Omental fat pad (tissue), 4 donors: ENCODE data around the gene HDGFL3. TPM values are rescaled to one million over a fixed set of nuclear protein-coding genes. Genes with fewer than 3 reads are reported as not detected.

ENCODE experiments used
- ATAC-seq: fragments of 150-250 bp; one replicate; pipeline ENCODE4 v1.9.1; 2016; ENCODE audit warnings: mild to moderate bottlenecking, moderate library complexity; ENCODE audit not compliant: low FRiP score
- DNase-seq: peaks from one replicate; pipeline ENCODE4 v3.0.0-alpha.2; 2019; ENCODE audit warnings: low spot score
- CTCF ChIP-seq, 3 donors: fragments of 450-650 bp; IDR thresholded peaks; one replicate each; pipeline ENCODE4 v1.5.1; 2016 to 2017; ENCODE audit warnings: antibody characterized with exemption in 3 of 3, mild to moderate bottlenecking in 3 of 3, moderate library complexity in 2 of 3
- total RNA-seq, 4 donors: library from RNA; depleted of rRNA; stranded (reverse); fragments of >200 nt; gene quantifications; one replicate each; pipeline ENCODE4 v1.1.0, GENCODE V29; 2016

The HDGFL3 gene
- total RNA-seq, 4 donors from 2014 or later: 16.0 to 40.7 (median 29.5) TPM

- TF ChIP-seq CTCF (IDR thresholded peaks at IDR 0.05): no peak
- ATAC-seq (no peak), DNase-seq (no peak)
These were observed 8.3 kb downstream of the HDGFL3 start for GRCh38 chr15:83199288-83199687.

GRCh38 chr15:83198476-83198875 lies 9.1 kb downstream of the HDGFL3 start:
- TF ChIP-seq CTCF (IDR thresholded peaks at IDR 0.05): no peak
- ATAC-seq (no peak), DNase-seq (no peak)

GRCh38 chr15:83194528-83194927 lies 13.1 kb downstream of the HDGFL3 start:
- ATAC-seq (no peak), DNase-seq (no peak)
- no peak for TF ChIP-seq CTCF (IDR thresholded peaks at IDR 0.05)

DNA sequence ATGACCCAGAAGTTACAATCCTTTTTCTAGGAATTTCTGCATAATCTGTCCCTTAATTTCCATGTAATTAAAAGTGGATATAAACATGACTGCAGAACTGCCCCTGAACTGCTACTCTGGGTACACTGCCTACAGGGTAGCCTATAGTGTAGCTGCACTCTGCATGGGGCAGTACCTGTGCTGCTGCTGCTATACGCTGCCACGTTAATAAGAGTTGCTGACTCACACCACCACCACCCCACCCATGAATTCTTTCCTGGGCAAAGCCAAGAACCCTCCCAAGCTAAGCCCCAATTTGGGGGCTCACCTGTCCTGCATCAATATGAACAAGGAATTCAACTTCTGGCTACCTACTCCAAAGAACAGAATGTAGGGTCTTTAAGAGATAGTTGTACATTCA lies 13.9 kb downstream of the HDGFL3 start:
- ATAC-seq: no peak
- no peak for DNase-seq
- no peak for TF ChIP-seq CTCF (IDR thresholded peaks at IDR 0.05)

GRCh38 chr15:83192742-83193141 lies 14.9 kb downstream of the HDGFL3 start:
- ATAC-seq: no peak
- TF ChIP-seq CTCF (IDR thresholded peaks at IDR 0.05): no peak
- no peak for DNase-seq

GRCh38 chr15:83190450-83190849 lies 17.2 kb downstream of the HDGFL3 start:
- no peak for TF ChIP-seq CTCF (IDR thresholded peaks at IDR 0.05)
- DNase-seq: no peak
- ATAC-seq: no peak

- ATAC-seq: no peak
- TF ChIP-seq CTCF (IDR thresholded peaks at IDR 0.05): no peak
- no peak for DNase-seq
These were observed 22.1 kb downstream of the HDGFL3 start for GRCh38 chr15:83185561-83185960.
